Effector memory CD4-positive, alpha-beta T cell (primary cell): ENCODE measurements around the gene MAGI1.

Experiments
- DNase-seq, 3 donors: peaks; one replicate each; pipeline ENCODE4 v3.0.0-alpha.2; 2020
- H3K27ac ChIP-seq: 2 replicates; pipeline ENCODE4 v1.7.0; 2013; ENCODE audit warnings: mild to moderate bottlenecking, low read length, moderate library complexity; ENCODE audit not compliant: insufficient read depth, poor library complexity, severe bottlenecking
- H3K27me3 ChIP-seq: replicated peaks from 2 replicates; pipeline ENCODE4 v1.7.0; 2013; ENCODE audit warnings: mild to moderate bottlenecking, low read length; ENCODE audit not compliant: insufficient read depth, control insufficient read depth, poor library complexity, severe bottlenecking
- H3K36me3 ChIP-seq: 2 replicates; pipeline ENCODE4 v1.7.0; 2013; ENCODE audit warnings: mild to moderate bottlenecking, low read length, moderate library complexity; ENCODE audit not compliant: control insufficient read depth, insufficient read depth
- H3K4me1 ChIP-seq: 2 replicates; pipeline ENCODE4 v1.7.0; 2013; ENCODE audit warnings: low read length, mild to moderate bottlenecking; ENCODE audit not compliant: control insufficient read depth, insufficient read depth, poor library complexity, severe bottlenecking
- H3K4me3 ChIP-seq: 2 replicates; pipeline ENCODE4 v1.7.0; 2013; ENCODE audit warnings: low read length, low read depth, mild to moderate bottlenecking; ENCODE audit not compliant: insufficient read depth, poor library complexity, severe bottlenecking
- H3K9me3 ChIP-seq: 2 replicates; pipeline ENCODE4 v1.7.0; 2013; ENCODE audit warnings: mild to moderate bottlenecking, low read length, moderate library complexity; ENCODE audit not compliant: control insufficient read depth

Gene MAGI1

GRCh38 chr3:65344444-65344843 is 694.3 kb downstream of the MAGI1 start:
- H3K4me3 ChIP-seq = no peak overlapping the region
- no peaks in the 10 kb centered on the region for H3K4me1 ChIP-seq

GRCh38 chr3:65343736-65344135 is 695.0 kb downstream of the MAGI1 start:
- Histone ChIP-seq H3K4me1 (no peaks in the 10 kb centered on the region), H3K9me3 (no peaks in the 10 kb centered on the region), H3K36me3 (no peaks in the 10 kb centered on the region), H3K4me3 (no peak overlapping the region), H3K27me3 (no peaks in the 10 kb centered on the region), H3K27ac (no peak overlapping the region)
- no peak for DNase-seq

More at GRCh38 chr3:65344444-65344843, 694.3 kb downstream of the MAGI1 start:
- H3K9me3 ChIP-seq = no peaks in the 10 kb centered on the region
- no peaks in the 10 kb centered on the region for H3K27me3 ChIP-seq
- DNase-seq = no peak
- H3K36me3 ChIP-seq = no peaks in the 10 kb centered on the region
- H3K27ac ChIP-seq = no peak overlapping the region

GRCh38 chr3:65343026-65343425 is 695.7 kb downstream of the MAGI1 start:
- H3K36me3 ChIP-seq = no peaks in the 10 kb centered on the region
- no peak overlapping the region for H3K27ac ChIP-seq
- no peak for DNase-seq
- H3K9me3 ChIP-seq = no peaks in the 10 kb centered on the region
- no peak overlapping the region for H3K4me3 ChIP-seq
- no peaks in the 10 kb centered on the region for H3K27me3 ChIP-seq
- H3K4me1 ChIP-seq = no peaks in the 10 kb centered on the region

GRCh38 chr3:65342084-65342683 is 696.5 kb downstream of the MAGI1 start:
- no peaks in the 10 kb centered on the region for H3K4me1 ChIP-seq
- DNase-seq = no peak
- H3K36me3 ChIP-seq = no peaks in the 10 kb centered on the region
- no peak overlapping the region for H3K4me3 ChIP-seq
- no peaks in the 10 kb centered on the region for H3K27me3 ChIP-seq
- no peaks in the 10 kb centered on the region for H3K9me3 ChIP-seq
- no peak overlapping the region for H3K27ac ChIP-seq

GRCh38 chr3:65339192-65339740 is 699.5 kb downstream of the MAGI1 start:
- Histone ChIP-seq H3K9me3 (no peaks in the 10 kb centered on the region), H3K27ac (no peak overlapping the region)
- DNase-seq = no peak

GRCh38 chr3:65338571-65338970 is 700.1 kb downstream of the MAGI1 start:
- Histone ChIP-seq H3K4me3 (no peak overlapping the region), H3K4me1 (no peaks in the 10 kb centered on the region), H3K27me3 (no peaks in the 10 kb centered on the region), H3K36me3 (no peaks in the 10 kb centered on the region), H3K9me3 (no peaks in the 10 kb centered on the region), H3K27ac (no peak overlapping the region)
- DNase-seq = no peak

More at GRCh38 chr3:65339192-65339740, 699.5 kb downstream of the MAGI1 start:
- no peaks in the 10 kb centered on the region for H3K27me3 ChIP-seq
- no peaks in the 10 kb centered on the region for H3K4me1 ChIP-seq
- H3K36me3 ChIP-seq = no peaks in the 10 kb centered on the region
- no peak overlapping the region for H3K4me3 ChIP-seq

GRCh38 chr3:65335587-65335986 is 703.1 kb downstream of the MAGI1 start:
- no peaks in the 10 kb centered on the region for H3K27me3 ChIP-seq
- H3K4me1 ChIP-seq = no peaks in the 10 kb centered on the region
- no peaks in the 10 kb centered on the region for H3K9me3 ChIP-seq
- no peak overlapping the region for H3K27ac ChIP-seq
- DNase-seq = no peak
- no peak overlapping the region for H3K4me3 ChIP-seq
- H3K36me3 ChIP-seq = no peaks in the 10 kb centered on the region

GRCh38 chr3:65334045-65334665 is 704.6 kb downstream of the MAGI1 start:
- DNase-seq = no peak

GRCh38 chr3:65331730-65332129 is 707.0 kb downstream of the MAGI1 start:
- H3K4me3 ChIP-seq = no peak overlapping the region
- H3K36me3 ChIP-seq = no peaks in the 10 kb centered on the region
- H3K9me3 ChIP-seq = no peaks in the 10 kb centered on the region
- H3K27ac ChIP-seq = no peak overlapping the region
- DNase-seq = no peak
- H3K4me1 ChIP-seq = no peaks in the 10 kb centered on the region
- no peaks in the 10 kb centered on the region for H3K27me3 ChIP-seq

More at GRCh38 chr3:65334045-65334665, 704.6 kb downstream of the MAGI1 start:
- Histone ChIP-seq H3K9me3 (no peaks in the 10 kb centered on the region), H3K4me3 (no peak overlapping the region), H3K27ac (no peak overlapping the region), H3K4me1 (no peaks in the 10 kb centered on the region), H3K36me3 (no peaks in the 10 kb centered on the region), H3K27me3 (no peaks in the 10 kb centered on the region)

GRCh38 chr3:65330072-65330471 is 708.6 kb downstream of the MAGI1 start:
- Histone ChIP-seq H3K36me3 (no peaks in the 10 kb centered on the region), H3K4me1 (no peaks in the 10 kb centered on the region), H3K27ac (no peak overlapping the region), H3K9me3 (no peaks in the 10 kb centered on the region), H3K27me3 (no peaks in the 10 kb centered on the region), H3K4me3 (no peak overlapping the region)
- DNase-seq = no peak
